ENCODE results near the gene ZFP36. TPM values are rescaled to one million over a fixed set of nuclear protein-coding genes. Genes with fewer than 3 reads are reported as not detected.
A peak's percentile ranks its signal among the peaks of the same experiment; 100 is the strongest.

The ZFP36 gene
- total RNA-seq, 1 experiment from 2014 or later, result 2.8 TPM

- no peak for DNase-seq (ENCODE audit: low read depth)
Measured at GRCh38 chr19:39382991-39383828, 23.4 kb upstream of the ZFP36 start.

- no peak for DNase-seq (ENCODE audit: low read depth)
Measured at GRCh38 chr19:39384839-39385568, 21.6 kb upstream of the ZFP36 start.

GRCh38 chr19:39385629-39386411 lies 20.8 kb upstream of the ZFP36 start:
- no peak for DNase-seq (ENCODE audit: low read depth)

GRCh38 chr19:39386557-39386956 lies 20.1 kb upstream of the ZFP36 start:
- DNase-seq (ENCODE audit: low read depth), result no peak

GRCh38 chr19:39388657-39389056 lies 18.0 kb upstream of the ZFP36 start:
- no peak for DNase-seq (ENCODE audit: low read depth)

- DNase-seq (ENCODE audit: low read depth), result no peak
Measured at GRCh38 chr19:39389631-39390414, 16.8 kb upstream of the ZFP36 start.

GRCh38 chr19:39390451-39390750 lies 16.2 kb upstream of the ZFP36 start:
- DNase-seq (ENCODE audit: low read depth), result no peak

- DNase-seq (ENCODE audit: low read depth), result peak; percentile 100
Measured at GRCh38 chr19:39390751-39391437, 15.8 kb upstream of the ZFP36 start, which contains the start of the genes MED29 and PAF1. Gene MED29, plus strand, starts transcription at chr19:39391378. Its CDS starts 45 bp downstream, at chr19:39391423. Gene PAF1, minus strand, starts transcription at chr19:39391106. Its CDS starts 242 bp downstream, at chr19:39390864.

GRCh38 chr19:39397360-39398296 lies 9.0 kb upstream of the ZFP36 start:
- peak; percentile 89 for DNase-seq (ENCODE audit: low read depth)

- peak; percentile 78 for DNase-seq (ENCODE audit: low read depth)
Measured at GRCh38 chr19:39398297-39398864, 8.3 kb upstream of the ZFP36 start.

GRCh38 chr19:39399668-39400050 lies 7.0 kb upstream of the ZFP36 start:
- DNase-seq (ENCODE audit: low read depth), result no peak

GRCh38 chr19:39400061-39400460 lies 6.6 kb upstream of the ZFP36 start:
- DNase-seq (ENCODE audit: low read depth), result no peak

GRCh38 chr19:39401070-39401548 lies 5.5 kb upstream of the ZFP36 start:
- no peak for DNase-seq (ENCODE audit: low read depth)

- peak; percentile 61 for DNase-seq (ENCODE audit: low read depth)
Measured at GRCh38 chr19:39401549-39402345, 4.9 kb upstream of the ZFP36 start.

GRCh38 chr19:39402346-39403300 lies 4.0 kb upstream of the ZFP36 start:
- DNase-seq (ENCODE audit: low read depth), result peak; percentile 78
